Measurements from ENCODE around the gene GRK5. TPM values are rescaled to one million over a fixed set of nuclear protein-coding genes. Genes with fewer than 3 reads are reported as not detected.
A peak's percentile ranks its signal among the peaks of the same experiment; 100 is the strongest.

GRK5 gene
- total and polyA plus RNA-seq, 4 donors = 18.5 to 43.1 (median 40.3) TPM

GRCh38 chr10:119339109-119339508 lies 131.7 kb downstream of the GRK5 start:
- 94 to 96% methylated on average over 9 of the region's 9 CpGs for whole genome bisulfite sequencing, 2 donors
- H3K27ac ChIP-seq (ENCODE audit: low read depth in 1 of 2, low read length in 1 of 2) = no peak overlapping the region
- H3K4me3 ChIP-seq = no peak overlapping the region
- ATAC-seq (ENCODE audit: insufficient read depth, low FRiP score) = no peak
- H3K27me3 ChIP-seq (ENCODE audit: control insufficient read depth in 3 of 3, insufficient read depth in 3 of 3, low read length in 2 of 3) = no peaks in the 10 kb centered on the region
- H3K36me3 ChIP-seq (ENCODE audit: control insufficient read depth in 4 of 4, insufficient read depth in 4 of 4, low read length in 4 of 4) = peaks cover 0 to 6% (median 0%) of the 10 kb centered on the region in 4 donors
- no peak for TF ChIP-seq CTCF (IDR thresholded peaks at IDR 0.05; ENCODE audit: control extremely low read depth, extremely low read depth)
- DNase-seq = no peak
- H3K4me1 ChIP-seq (ENCODE audit: control insufficient read depth in 5 of 5, insufficient read depth in 5 of 5, low read length in 5 of 5) = peaks cover 0 to 57% (median 33%) of the 10 kb centered on the region in 5 donors
- no peaks in the 10 kb centered on the region for H3K9me3 ChIP-seq (ENCODE audit: control insufficient read depth in 4 of 4, insufficient read depth in 3 of 4, low read length in 3 of 4)
- no peak overlapping the region for H3K9ac ChIP-seq (ENCODE audit: insufficient read depth in 1 of 2, low read length in 2 of 2)

DNA sequence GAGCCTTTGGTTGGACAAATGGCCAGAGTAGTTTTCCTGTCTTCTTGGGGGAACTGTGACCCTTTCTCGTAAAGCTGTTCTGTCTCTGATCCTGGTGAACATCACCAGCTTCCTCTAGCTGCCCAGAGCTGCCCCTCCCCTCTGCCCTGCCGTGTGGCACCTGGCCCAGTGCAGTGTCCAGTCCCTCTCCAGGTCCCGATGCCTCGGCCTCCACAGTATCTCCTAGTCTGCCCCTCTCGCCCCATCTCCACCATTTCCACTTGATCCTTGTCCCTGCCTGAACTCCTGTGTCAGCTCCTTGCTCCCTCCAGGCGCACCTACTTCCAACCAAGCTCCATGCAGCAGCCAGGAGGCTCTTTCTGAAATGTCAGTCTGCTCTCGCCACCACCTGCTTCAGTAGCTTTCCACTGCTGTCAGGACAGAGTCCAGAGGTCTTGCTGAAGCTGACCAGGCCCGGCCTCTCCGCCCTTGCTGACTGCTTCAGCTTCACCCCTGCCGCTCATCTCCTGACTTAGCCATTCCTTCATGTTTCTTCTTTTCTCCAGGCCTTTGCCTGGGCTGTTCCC lies 133.6 kb downstream of the GRK5 start:
- no peak for TF ChIP-seq CTCF (IDR thresholded peaks at IDR 0.05; ENCODE audit: control extremely low read depth, extremely low read depth)
- Histone ChIP-seq H3K4me1 (ENCODE audit: control insufficient read depth in 5 of 5, insufficient read depth in 5 of 5, low read length in 5 of 5) (peaks cover 0 to 38% (median 25%) of the 10 kb centered on the region in 5 donors), H3K9me3 (ENCODE audit: control insufficient read depth in 4 of 4, insufficient read depth in 3 of 4, low read length in 3 of 4) (no peaks in the 10 kb centered on the region), H3K27ac (ENCODE audit: low read depth in 1 of 2, low read length in 1 of 2) (peak overlapping the region; percentile 2 to 39), H3K4me3 (no peak overlapping the region), H3K9ac (ENCODE audit: insufficient read depth in 1 of 2, low read length in 2 of 2) (no peak overlapping the region), H3K27me3 (ENCODE audit: control insufficient read depth in 3 of 3, insufficient read depth in 3 of 3, low read length in 2 of 3) (no peaks in the 10 kb centered on the region), H3K36me3 (ENCODE audit: control insufficient read depth in 4 of 4, insufficient read depth in 4 of 4, low read length in 4 of 4) (peaks cover 0 to 6% (median 0%) of the 10 kb centered on the region in 4 donors)
- WGBS, 2 donors = 90 to 94% methylated on average over 10 of the region's 10 CpGs
- no peak for DNase-seq
- no peak for ATAC-seq (ENCODE audit: insufficient read depth, low FRiP score)

GRCh38 chr10:119341459-119342301 lies 134.3 kb downstream of the GRK5 start:
- DNase-seq (peak; percentile 87 to 97 (median 93)), ATAC-seq (ENCODE audit: insufficient read depth, low FRiP score) (peak; percentile 73)
- 63 to 68% methylated on average over 15 of the region's 15 CpGs for WGBS, 2 donors
- no peak for TF ChIP-seq CTCF (IDR thresholded peaks at IDR 0.05; ENCODE audit: control extremely low read depth, extremely low read depth)
- Histone ChIP-seq H3K27me3 (ENCODE audit: control insufficient read depth in 3 of 3, insufficient read depth in 3 of 3, low read length in 2 of 3) (no peaks in the 10 kb centered on the region), H3K27ac (ENCODE audit: low read depth in 1 of 2, low read length in 1 of 2) (peak overlapping the region; percentile 39 to 54), H3K4me3 (no peak overlapping the region), H3K4me1 (ENCODE audit: control insufficient read depth in 5 of 5, insufficient read depth in 5 of 5, low read length in 5 of 5) (peaks cover 0 to 31% (median 22%) of the 10 kb centered on the region in 5 donors), H3K9me3 (ENCODE audit: control insufficient read depth in 4 of 4, insufficient read depth in 3 of 4, low read length in 3 of 4) (no peaks in the 10 kb centered on the region), H3K9ac (ENCODE audit: insufficient read depth in 1 of 2, low read length in 2 of 2) (no peak overlapping the region), H3K36me3 (ENCODE audit: control insufficient read depth in 4 of 4, insufficient read depth in 4 of 4, low read length in 4 of 4) (peaks cover 0 to 3% (median 0%) of the 10 kb centered on the region in 4 donors)

Measured in lung (tissue), 12 donors.